GM13977 (cell line): Measurements from ENCODE around the gene SLC13A5.

Source experiments
- DNase-seq: peaks from one replicate; pipeline ENCODE4 v3.0.0; 2012; ENCODE audit warnings: low spot score
- CTCF ChIP-seq: IDR thresholded peaks from 2 replicates; pipeline ENCODE4 v1.5.1; 2012; ENCODE audit warnings: mild to moderate bottlenecking, control low read depth; ENCODE audit not compliant: insufficient read depth; ENCODE audit errors: extremely low read depth, missing control alignments
- in situ Hi-C: fragments of 300-500 bp; cut with MboI; formaldehyde crosslinking; loops from one replicate; pipeline ENCODE4 v1.12.0; 2022; ENCODE audit warnings: low sequenced_read_pairs, low pct_unique_long_range_greater_than_20kb, mixed read lengths, inconsistent platforms; ENCODE audit not compliant: unreplicated experiment

Gene SLC13A5

GRCh38 chr17:6706499-6706898 lies 6.7 kb downstream of the SLC13A5 start:
- TF ChIP-seq CTCF: no peak
- in situ Hi-C loops: no loop called here
- no peak for DNase-seq

GRCh38 chr17:6704470-6705052 lies 8.6 kb downstream of the SLC13A5 start:
- TF ChIP-seq CTCF: no peak
- no peak for DNase-seq
- in situ Hi-C loops: no loop called here

GRCh38 chr17:6703751-6704150 lies 9.4 kb downstream of the SLC13A5 start:
- no peak for TF ChIP-seq CTCF
- DNase-seq: no peak
- in situ Hi-C loops: no loop called here

GRCh38 chr17:6702567-6703215 lies 10.5 kb downstream of the SLC13A5 start:
- in situ Hi-C loops: no loop called here
- no peak for DNase-seq

GRCh38 chr17:6701719-6702118 lies 11.4 kb downstream of the SLC13A5 start:
- TF ChIP-seq CTCF: peak; percentile 57
- DNase-seq: peak; percentile 66
- in situ Hi-C loops: no loop called here

More at GRCh38 chr17:6702567-6703215, 10.5 kb downstream of the SLC13A5 start:
- TF ChIP-seq CTCF: no peak

- in situ Hi-C loops: no loop called here
- no peak for TF ChIP-seq CTCF
- DNase-seq: no peak
Measured at GRCh38 chr17:6700948-6701307, 12.2 kb downstream of the SLC13A5 start.
